Karpas-422 (cell line): ENCODE results near the gene ZNF430. TPM values are rescaled to one million over a fixed set of nuclear protein-coding genes. Genes with fewer than 3 reads are reported as not detected.

Experiments
- DNase-seq: peaks from one replicate; pipeline ENCODE4 v3.0.0-alpha.2; 2015
- H2AFZ ChIP-seq: fragments of 200-600 bp; sonication (generic); 2 replicates; pipeline ENCODE4 v1.6.1; 2014; ENCODE audit warnings: antibody characterized with exemption, low read length, mixed read lengths
- H3K27ac ChIP-seq: fragments of 200-600 bp; sonication (generic); 2 replicates; pipeline ENCODE4 v1.5.1; 2014; ENCODE audit warnings: mild to moderate bottlenecking, low read length, moderate library complexity
- H3K27me3 ChIP-seq: fragments of 200-600 bp; sonication (generic); 2 replicates; pipeline ENCODE4 v1.6.1; 2014; ENCODE audit warnings: low read length, mixed read lengths
- H3K36me3 ChIP-seq: fragments of 200-600 bp; sonication (generic); 2 replicates; pipeline ENCODE4 v1.6.1; 2014; ENCODE audit warnings: low read length, mixed read lengths; ENCODE audit not compliant: insufficient read depth
- H3K4me1 ChIP-seq: fragments of 200-600 bp; sonication (generic); 2 replicates; pipeline ENCODE4 v1.6.1; 2014; ENCODE audit warnings: mild to moderate bottlenecking, low read length, mixed read lengths
- H3K4me2 ChIP-seq: fragments of 200-600 bp; sonication (generic); 2 replicates; pipeline ENCODE4 v1.6.1; 2014; ENCODE audit warnings: low read length, low read depth, mild to moderate bottlenecking; ENCODE audit not compliant: poor library complexity, severe bottlenecking
- H3K4me3 ChIP-seq: fragments of 200-600 bp; sonication (generic); 2 replicates; pipeline ENCODE4 v1.5.1; 2014; ENCODE audit warnings: mild to moderate bottlenecking, antibody characterized with exemption, low read length, mixed read lengths
- H3K79me2 ChIP-seq: fragments of 200-600 bp; sonication (generic); 2 replicates; pipeline ENCODE4 v1.6.1; 2014; ENCODE audit warnings: mild to moderate bottlenecking, low read length, mixed read lengths
- H3K9ac ChIP-seq: fragments of 200-600 bp; sonication (generic); 2 replicates; pipeline ENCODE4 v1.6.0; 2014; ENCODE audit warnings: low read length
- H3K9me2 ChIP-seq: fragments of 200-600 bp; sonication (generic), shearing (Covaris generic); replicated peaks from 2 replicates; pipeline ENCODE4 v1.6.0; 2014; ENCODE audit warnings: mild to moderate bottlenecking, low read length, moderate library complexity; ENCODE audit not compliant: insufficient read depth
- H3K9me3 ChIP-seq: fragments of 300-700, 200-600 bp; sonication (generic); 2 replicates; pipeline ENCODE4 v1.6.1; 2014; ENCODE audit warnings: low read length, mixed read lengths
- H4K20me1 ChIP-seq: fragments of 200-600 bp; sonication (generic); 2 replicates; pipeline ENCODE4 v1.6.1; 2014; ENCODE audit warnings: mild to moderate bottlenecking, antibody characterized with exemption, low read length, low read depth; ENCODE audit not compliant: insufficient read depth
- small RNA-seq: library from RNA; depleted of rRNA; stranded (forward); fragments of <200 nt; gene quantifications from one replicate; pipeline ENCODE3, GENCODE V24; 2014
- total RNA-seq: library from RNA; depleted of rRNA; stranded (reverse); fragments of >200 nt; shearing (Covaris generic); gene quantifications from 2 replicates; pipeline ENCODE4 v1.2.3, GENCODE V29; 2014; ENCODE audit warnings: low replicate concordance; rRNA removed

The ZNF430 gene
- total RNA-seq, 1 experiment from 2014 or later = 34.8 TPM

DNA sequence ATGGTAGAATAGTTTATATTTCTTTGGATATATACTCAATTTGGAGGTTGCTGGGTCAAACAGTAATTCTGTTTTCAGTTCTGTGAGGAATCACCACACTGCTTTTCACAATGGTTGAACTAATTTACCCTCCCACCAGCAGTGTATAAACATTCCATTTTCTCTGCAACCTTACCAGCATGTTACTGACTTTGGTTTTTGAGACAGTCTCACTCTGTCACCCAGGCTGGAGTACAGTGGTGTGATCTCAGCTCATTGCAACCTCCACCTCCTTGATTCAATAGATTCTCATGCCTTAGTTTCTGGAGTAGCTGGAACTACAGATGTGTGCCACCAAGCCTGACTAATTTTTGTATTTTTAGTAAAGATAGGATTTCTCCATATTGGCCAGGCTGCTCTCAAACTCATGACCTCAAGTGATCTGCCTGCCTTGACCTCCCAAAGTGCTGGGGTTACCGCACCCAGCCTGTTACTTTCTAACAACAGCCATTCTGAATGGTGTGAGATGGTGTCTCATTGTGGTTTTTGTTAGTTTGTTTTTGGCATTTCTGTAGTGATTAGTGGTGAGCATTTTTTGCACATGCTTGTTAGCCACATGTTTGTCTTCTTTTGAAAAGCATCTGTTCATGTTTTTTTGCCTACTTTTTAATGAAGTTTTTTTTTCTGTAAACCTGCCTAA is 74.0 kb downstream of the ZNF430 start:
- Histone ChIP-seq H2AFZ (no peak overlapping the region), H3K4me2 (no peak overlapping the region), H4K20me1 (no peaks in the 10 kb centered on the region), H3K9ac (no peak overlapping the region), H3K9me2 (no peaks in the 10 kb centered on the region), H3K4me3 (no peak overlapping the region), H3K79me2 (peaks cover 56% of the 10 kb centered on the region), H3K36me3 (peaks cover 23% of the 10 kb centered on the region), H3K27me3 (no peaks in the 10 kb centered on the region), H3K4me1 (no peaks in the 10 kb centered on the region), H3K9me3 (no peaks in the 10 kb centered on the region), H3K27ac (no peak overlapping the region)
- DNase-seq = no peak

DNA sequence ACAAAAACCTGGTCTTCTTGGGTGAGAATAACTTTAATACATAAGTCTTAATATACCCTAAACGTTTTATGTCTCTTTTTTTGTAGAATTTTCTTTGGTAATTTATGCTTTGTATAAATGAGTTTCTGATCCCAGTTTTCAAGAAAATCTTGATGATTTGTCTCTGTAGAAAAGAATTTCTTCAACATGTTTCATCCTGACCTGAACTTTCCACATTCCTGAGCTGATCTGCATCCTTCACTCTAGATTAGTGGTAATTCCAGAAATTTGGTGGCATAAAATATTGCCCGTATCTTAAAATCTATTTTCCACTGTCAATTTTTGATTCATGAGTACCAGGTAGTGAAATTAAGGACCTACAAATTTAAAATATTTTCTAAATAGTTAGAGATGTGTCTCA is 77.8 kb downstream of the ZNF430 start:
- H3K36me3 ChIP-seq = peaks cover 43% of the 10 kb centered on the region
- H3K9me3 ChIP-seq = no peaks in the 10 kb centered on the region
- no peak for DNase-seq

DNA sequence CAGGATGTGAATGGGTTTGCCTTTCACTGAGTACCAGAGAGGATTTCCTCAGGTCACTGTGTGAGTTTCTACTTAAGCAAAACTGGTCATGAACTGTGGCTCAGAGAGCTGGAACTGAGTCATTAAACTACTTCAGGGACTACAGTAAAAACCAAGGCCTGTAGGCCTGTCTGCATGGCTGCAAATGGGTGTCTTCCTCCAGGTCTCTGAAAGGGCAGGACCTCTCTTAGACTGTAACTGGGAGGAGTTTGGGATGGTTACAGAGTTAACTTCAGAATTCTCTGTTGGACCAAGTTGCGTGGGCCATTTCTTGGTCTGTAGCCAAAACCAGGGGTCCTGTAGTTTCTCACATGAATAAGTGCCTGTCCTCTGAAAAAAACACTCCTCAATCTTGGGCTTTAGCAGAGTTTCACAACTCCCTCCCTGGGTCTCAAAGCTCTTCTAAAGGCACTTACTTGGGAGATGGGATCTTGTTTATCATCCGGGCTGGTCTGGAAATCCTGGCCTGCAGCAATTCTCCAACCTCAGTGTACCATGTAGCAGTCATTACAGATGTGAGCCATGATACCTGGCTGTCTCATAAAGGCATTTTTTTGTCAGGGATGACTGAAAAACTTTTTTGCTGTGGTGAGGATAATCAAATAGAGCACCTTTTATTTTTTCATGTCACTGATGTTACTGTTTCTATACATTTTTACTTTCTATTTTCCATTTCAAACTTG is 81.2 kb downstream of the ZNF430 start:
- peaks cover 48% of the 10 kb centered on the region for H3K36me3 ChIP-seq

More for the DNA sequence above, 77.8 kb downstream of the ZNF430 start:
- Histone ChIP-seq H4K20me1 (no peaks in the 10 kb centered on the region), H3K9me2 (no peaks in the 10 kb centered on the region), H3K79me2 (peaks cover 55% of the 10 kb centered on the region), H3K27ac (no peak overlapping the region), H3K4me3 (no peak overlapping the region), H3K9ac (no peak overlapping the region), H3K27me3 (no peaks in the 10 kb centered on the region), H3K4me2 (no peak overlapping the region), H2AFZ (no peak overlapping the region), H3K4me1 (no peaks in the 10 kb centered on the region)

DNA sequence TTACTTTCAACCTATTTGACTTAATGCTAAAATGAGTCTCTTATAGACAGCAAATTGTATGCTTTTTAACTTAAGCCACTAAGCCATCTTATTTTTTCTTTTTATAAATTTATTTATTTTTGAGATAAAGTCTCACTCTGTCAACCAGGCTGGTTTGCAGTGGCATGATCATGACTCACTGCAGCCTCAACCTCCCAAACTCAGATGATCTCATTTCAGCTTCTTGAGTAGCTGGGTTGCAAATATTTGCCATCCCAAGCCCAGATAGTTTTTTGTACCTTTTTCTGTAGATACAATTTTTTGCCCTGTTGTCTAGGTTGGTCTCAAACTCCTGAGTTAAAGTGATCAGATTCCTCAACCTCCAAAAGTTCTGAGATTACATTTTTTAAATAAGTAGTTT is 88.7 kb downstream of the ZNF430 start:
- no peaks in the 10 kb centered on the region for H4K20me1 ChIP-seq
- DNase-seq = no peak
- H3K9me2 ChIP-seq = no peaks in the 10 kb centered on the region
- H3K9ac ChIP-seq = no peak overlapping the region
- no peak overlapping the region for H3K4me2 ChIP-seq
- H3K4me1 ChIP-seq = no peaks in the 10 kb centered on the region
- peaks cover 55% of the 10 kb centered on the region for H3K79me2 ChIP-seq
- H3K9me3 ChIP-seq = no peaks in the 10 kb centered on the region
- H3K4me3 ChIP-seq = no peak overlapping the region
- no peak overlapping the region for H3K27ac ChIP-seq
- no peaks in the 10 kb centered on the region for H3K27me3 ChIP-seq
- H3K36me3 ChIP-seq = peaks cover 53% of the 10 kb centered on the region
- no peak overlapping the region for H2AFZ ChIP-seq

More for the DNA sequence above, 81.2 kb downstream of the ZNF430 start:
- Histone ChIP-seq H3K4me2 (no peak overlapping the region), H2AFZ (no peak overlapping the region), H3K4me1 (no peaks in the 10 kb centered on the region), H4K20me1 (no peaks in the 10 kb centered on the region), H3K27me3 (no peaks in the 10 kb centered on the region), H3K4me3 (no peak overlapping the region), H3K9me3 (no peaks in the 10 kb centered on the region), H3K9me2 (no peaks in the 10 kb centered on the region), H3K79me2 (peaks cover 34% of the 10 kb centered on the region), H3K27ac (no peak overlapping the region), H3K9ac (no peak overlapping the region)
- no peak for DNase-seq

Small RNA genes lying within 50 kb of the gene (small RNA-seq; reads per million reads assigned to genes)
- gene AC008739.3 = not detected

Other genes with a start within 250 kb of the ZNF430 start
- gene ZNF66, start 244.4 kb upstream of the ZNF430 start, total RNA-seq = 9.3 and 30.5 TPM in 2 replicates
- gene ZNF85, start 97.4 kb upstream of the ZNF430 start, total RNA-seq = 20.1 and 43.4 TPM in 2 replicates
- gene ZNF714, start 61.5 kb downstream of the ZNF430 start, total RNA-seq = 17.2 and 44.9 TPM in 2 replicates
- 13.1 and 19.5 TPM in 2 replicates for gene ZNF431, start 121.4 kb downstream of the ZNF430 start, total RNA-seq